ENCODE data around the gene ACOT7. TPM values are rescaled to one million over a fixed set of nuclear protein-coding genes. Genes with fewer than 3 reads are reported as not detected.

The ACOT7 gene
- total and polyA plus RNA-seq, 2 experiments from 2014 or later: 167 to 169 TPM

DNA sequence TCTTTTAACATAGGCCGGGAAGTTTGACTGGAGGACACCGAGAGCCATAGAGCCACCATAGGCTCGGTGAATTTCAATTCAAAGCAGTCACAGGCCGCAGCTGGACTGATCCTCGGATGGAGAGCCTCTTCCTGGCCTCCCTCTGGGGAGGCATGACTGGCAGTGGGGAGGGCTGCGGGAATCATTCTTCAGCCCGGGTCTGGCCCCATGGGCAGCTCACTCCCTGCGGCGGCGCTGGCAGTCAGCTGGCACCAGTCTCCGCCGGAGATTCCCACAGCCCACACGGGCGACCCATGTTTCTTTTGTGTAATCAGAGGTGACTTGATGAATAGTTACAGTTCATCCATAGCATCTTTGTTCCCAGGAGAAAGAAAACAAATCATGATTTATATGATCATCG, 41.6 kb upstream of the ACOT7 start:
- no peaks in the 10 kb centered on the region for H4K20me1 ChIP-seq (replicated peaks; ENCODE audit: insufficient read depth)
- no peaks in the 10 kb centered on the region for H3K36me3 ChIP-seq (ENCODE audit: insufficient read depth)
- ATAC-seq (no peak), DNase-seq (ENCODE audit: low spot score) (no peak)
- H3K79me2 ChIP-seq (replicated peaks; ENCODE audit: insufficient read depth): no peaks in the 10 kb centered on the region
- peaks cover 17% of the 10 kb centered on the region for H3K4me1 Mint-ChIP-seq
- no peak overlapping the region for H3K4me2 ChIP-seq
- no peak overlapping the region for H3K4me3 ChIP-seq
- no peaks in the 10 kb centered on the region for H3K9me3 Mint-ChIP-seq
- H3K4me3 Mint-ChIP-seq: no peak overlapping the region
- H3K27ac Mint-ChIP-seq: no peak overlapping the region
- H3K9me2 ChIP-seq (ENCODE audit: insufficient read depth): no peaks in the 10 kb centered on the region
- no peaks in the 10 kb centered on the region for H3F3A ChIP-seq (replicated peaks; ENCODE audit: low read depth)
- no peaks in the 10 kb centered on the region for H3K36me3 Mint-ChIP-seq (ENCODE audit: low read depth)
- H3K27ac ChIP-seq (ENCODE audit: low read depth): no peak overlapping the region
- H2AFZ ChIP-seq: no peak overlapping the region
- H3K27me3 ChIP-seq (ENCODE audit: insufficient read depth): peaks cover 13% of the 10 kb centered on the region
- TF ChIP-seq, protein P1, sequence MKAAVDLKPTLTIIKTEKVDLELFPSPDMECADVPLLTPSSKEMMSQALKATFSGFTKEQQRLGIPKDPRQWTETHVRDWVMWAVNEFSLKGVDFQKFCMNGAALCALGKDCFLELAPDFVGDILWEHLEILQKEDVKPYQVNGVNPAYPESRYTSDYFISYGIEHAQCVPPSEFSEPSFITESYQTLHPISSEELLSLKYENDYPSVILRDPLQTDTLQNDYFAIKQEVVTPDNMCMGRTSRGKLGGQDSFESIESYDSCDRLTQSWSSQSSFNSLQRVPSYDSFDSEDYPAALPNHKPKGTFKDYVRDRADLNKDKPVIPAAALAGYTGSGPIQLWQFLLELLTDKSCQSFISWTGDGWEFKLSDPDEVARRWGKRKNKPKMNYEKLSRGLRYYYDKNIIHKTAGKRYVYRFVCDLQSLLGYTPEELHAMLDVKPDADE (IDR thresholded peaks at IDR 0.05): no peak
- TF ChIP-seq CREB1 (CRISPR knock-in tag; IDR thresholded peaks at IDR 0.05; ENCODE audit: low read depth) (no peak), STAT1 (IDR thresholded peaks at IDR 0.05; ENCODE audit: unreplicated experiment) (no peak), ZNF114 (CRISPR knock-in tag; IDR thresholded peaks at IDR 0.05) (no peak), JUNB (IDR thresholded peaks at IDR 0.05; ENCODE audit: unreplicated experiment) (no peak), NANOG (IDR thresholded peaks at IDR 0.05; ENCODE audit: borderline replicate concordance) (no peak), ZNF331 (CRISPR knock-in tag; IDR thresholded peaks at IDR 0.05; ENCODE audit: low read depth) (no peak), POLR2AphosphoS5 (IDR thresholded peaks at IDR 0.05; ENCODE audit: low read depth) (no peak), EZH2 (IDR thresholded peaks at IDR 0.05; ENCODE audit: low read depth, unreplicated experiment) (no peak)
- TF ChIP-seq, protein P2, sequence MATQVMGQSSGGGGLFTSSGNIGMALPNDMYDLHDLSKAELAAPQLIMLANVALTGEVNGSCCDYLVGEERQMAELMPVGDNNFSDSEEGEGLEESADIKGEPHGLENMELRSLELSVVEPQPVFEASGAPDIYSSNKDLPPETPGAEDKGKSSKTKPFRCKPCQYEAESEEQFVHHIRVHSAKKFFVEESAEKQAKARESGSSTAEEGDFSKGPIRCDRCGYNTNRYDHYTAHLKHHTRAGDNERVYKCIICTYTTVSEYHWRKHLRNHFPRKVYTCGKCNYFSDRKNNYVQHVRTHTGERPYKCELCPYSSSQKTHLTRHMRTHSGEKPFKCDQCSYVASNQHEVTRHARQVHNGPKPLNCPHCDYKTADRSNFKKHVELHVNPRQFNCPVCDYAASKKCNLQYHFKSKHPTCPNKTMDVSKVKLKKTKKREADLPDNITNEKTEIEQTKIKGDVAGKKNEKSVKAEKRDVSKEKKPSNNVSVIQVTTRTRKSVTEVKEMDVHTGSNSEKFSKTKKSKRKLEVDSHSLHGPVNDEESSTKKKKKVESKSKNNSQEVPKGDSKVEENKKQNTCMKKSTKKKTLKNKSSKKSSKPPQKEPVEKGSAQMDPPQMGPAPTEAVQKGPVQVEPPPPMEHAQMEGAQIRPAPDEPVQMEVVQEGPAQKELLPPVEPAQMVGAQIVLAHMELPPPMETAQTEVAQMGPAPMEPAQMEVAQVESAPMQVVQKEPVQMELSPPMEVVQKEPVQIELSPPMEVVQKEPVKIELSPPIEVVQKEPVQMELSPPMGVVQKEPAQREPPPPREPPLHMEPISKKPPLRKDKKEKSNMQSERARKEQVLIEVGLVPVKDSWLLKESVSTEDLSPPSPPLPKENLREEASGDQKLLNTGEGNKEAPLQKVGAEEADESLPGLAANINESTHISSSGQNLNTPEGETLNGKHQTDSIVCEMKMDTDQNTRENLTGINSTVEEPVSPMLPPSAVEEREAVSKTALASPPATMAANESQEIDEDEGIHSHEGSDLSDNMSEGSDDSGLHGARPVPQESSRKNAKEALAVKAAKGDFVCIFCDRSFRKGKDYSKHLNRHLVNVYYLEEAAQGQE (IDR thresholded peaks at IDR 0.05; ENCODE audit: unreplicated experiment): no peak
- TF ChIP-seq, protein P3, sequence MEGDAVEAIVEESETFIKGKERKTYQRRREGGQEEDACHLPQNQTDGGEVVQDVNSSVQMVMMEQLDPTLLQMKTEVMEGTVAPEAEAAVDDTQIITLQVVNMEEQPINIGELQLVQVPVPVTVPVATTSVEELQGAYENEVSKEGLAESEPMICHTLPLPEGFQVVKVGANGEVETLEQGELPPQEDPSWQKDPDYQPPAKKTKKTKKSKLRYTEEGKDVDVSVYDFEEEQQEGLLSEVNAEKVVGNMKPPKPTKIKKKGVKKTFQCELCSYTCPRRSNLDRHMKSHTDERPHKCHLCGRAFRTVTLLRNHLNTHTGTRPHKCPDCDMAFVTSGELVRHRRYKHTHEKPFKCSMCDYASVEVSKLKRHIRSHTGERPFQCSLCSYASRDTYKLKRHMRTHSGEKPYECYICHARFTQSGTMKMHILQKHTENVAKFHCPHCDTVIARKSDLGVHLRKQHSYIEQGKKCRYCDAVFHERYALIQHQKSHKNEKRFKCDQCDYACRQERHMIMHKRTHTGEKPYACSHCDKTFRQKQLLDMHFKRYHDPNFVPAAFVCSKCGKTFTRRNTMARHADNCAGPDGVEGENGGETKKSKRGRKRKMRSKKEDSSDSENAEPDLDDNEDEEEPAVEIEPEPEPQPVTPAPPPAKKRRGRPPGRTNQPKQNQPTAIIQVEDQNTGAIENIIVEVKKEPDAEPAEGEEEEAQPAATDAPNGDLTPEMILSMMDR (conservative IDR thresholded peaks at IDR 0.05; ENCODE audit: low read depth in 2 of 2): no peak
- TF ChIP-seq, protein P4, sequence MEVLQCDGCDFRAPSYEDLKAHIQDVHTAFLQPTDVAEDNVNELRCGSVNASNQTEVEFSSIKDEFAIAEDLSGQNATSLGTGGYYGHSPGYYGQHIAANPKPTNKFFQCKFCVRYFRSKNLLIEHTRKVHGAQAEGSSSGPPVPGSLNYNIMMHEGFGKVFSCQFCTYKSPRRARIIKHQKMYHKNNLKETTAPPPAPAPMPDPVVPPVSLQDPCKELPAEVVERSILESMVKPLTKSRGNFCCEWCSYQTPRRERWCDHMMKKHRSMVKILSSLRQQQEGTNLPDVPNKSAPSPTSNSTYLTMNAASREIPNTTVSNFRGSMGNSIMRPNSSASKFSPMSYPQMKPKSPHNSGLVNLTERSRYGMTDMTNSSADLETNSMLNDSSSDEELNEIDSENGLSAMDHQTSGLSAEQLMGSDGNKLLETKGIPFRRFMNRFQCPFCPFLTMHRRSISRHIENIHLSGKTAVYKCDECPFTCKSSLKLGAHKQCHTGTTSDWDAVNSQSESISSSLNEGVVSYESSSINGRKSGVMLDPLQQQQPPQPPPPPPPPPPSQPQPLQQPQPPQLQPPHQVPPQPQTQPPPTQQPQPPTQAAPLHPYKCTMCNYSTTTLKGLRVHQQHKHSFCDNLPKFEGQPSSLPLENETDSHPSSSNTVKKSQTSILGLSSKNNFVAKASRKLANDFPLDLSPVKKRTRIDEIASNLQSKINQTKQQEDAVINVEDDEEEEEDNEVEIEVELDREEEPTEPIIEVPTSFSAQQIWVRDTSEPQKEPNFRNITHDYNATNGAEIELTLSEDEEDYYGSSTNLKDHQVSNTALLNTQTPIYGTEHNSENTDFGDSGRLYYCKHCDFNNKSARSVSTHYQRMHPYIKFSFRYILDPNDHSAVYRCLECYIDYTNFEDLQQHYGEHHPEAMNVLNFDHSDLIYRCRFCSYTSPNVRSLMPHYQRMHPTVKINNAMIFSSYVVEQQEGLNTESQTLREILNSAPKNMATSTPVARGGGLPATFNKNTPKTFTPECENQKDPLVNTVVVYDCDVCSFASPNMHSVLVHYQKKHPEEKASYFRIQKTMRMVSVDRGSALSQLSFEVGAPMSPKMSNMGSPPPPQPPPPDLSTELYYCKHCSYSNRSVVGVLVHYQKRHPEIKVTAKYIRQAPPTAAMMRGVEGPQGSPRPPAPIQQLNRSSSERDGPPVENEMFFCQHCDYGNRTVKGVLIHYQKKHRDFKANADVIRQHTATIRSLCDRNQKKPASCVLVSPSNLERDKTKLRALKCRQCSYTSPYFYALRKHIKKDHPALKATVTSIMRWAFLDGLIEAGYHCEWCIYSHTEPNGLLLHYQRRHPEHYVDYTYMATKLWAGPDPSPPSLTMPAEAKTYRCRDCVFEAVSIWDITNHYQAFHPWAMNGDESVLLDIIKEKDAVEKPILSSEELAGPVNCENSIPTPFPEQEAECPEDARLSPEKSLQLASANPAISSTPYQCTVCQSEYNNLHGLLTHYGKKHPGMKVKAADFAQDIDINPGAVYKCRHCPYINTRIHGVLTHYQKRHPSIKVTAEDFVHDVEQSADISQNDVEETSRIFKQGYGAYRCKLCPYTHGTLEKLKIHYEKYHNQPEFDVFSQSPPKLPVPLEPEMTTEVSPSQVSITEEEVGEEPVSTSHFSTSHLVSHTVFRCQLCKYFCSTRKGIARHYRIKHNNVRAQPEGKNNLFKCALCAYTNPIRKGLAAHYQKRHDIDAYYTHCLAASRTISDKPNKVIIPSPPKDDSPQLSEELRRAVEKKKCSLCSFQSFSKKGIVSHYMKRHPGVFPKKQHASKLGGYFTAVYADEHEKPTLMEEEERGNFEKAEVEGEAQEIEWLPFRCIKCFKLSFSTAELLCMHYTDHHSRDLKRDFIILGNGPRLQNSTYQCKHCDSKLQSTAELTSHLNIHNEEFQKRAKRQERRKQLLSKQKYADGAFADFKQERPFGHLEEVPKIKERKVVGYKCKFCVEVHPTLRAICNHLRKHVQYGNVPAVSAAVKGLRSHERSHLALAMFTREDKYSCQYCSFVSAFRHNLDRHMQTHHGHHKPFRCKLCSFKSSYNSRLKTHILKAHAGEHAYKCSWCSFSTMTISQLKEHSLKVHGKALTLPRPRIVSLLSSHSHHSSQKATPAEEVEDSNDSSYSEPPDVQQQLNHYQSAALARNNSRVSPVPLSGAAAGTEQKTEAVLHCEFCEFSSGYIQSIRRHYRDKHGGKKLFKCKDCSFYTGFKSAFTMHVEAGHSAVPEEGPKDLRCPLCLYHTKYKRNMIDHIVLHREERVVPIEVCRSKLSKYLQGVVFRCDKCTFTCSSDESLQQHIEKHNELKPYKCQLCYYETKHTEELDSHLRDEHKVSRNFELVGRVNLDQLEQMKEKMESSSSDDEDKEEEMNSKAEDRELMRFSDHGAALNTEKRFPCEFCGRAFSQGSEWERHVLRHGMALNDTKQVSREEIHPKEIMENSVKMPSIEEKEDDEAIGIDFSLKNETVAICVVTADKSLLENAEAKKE (CRISPR knock-in tag; IDR thresholded peaks at IDR 0.05): no peak
- H3K27me3 Mint-ChIP-seq (ENCODE audit: insufficient read depth, low read depth, poor library complexity): peaks cover 33% of the 10 kb centered on the region
- no peaks in the 10 kb centered on the region for H3K4me1 ChIP-seq (ENCODE audit: insufficient read depth)

Data from GM23338 (cell line).